K562 (cell line): ENCODE results near the gene PDIA5. TPM values are rescaled to one million over a fixed set of nuclear protein-coding genes. Genes with fewer than 3 reads are reported as not detected.

Experiments
- ATAC-seq: fragments of 200-7000 bp; cut with Tn5 transposase; 3 replicates; pipeline ENCODE4 v1.9.1; 2020; ENCODE audit warnings: moderate library complexity
- BruUV-seq: library from RNA; stranded (reverse); fragments of 400-500 nt; replicated peaks from 2 replicates; lab custom pipeline; 2021; lab: Mats Ljungman, UMichigan
- CTCF ChIA-PET: fragments of 300-600 bp; formaldehyde crosslinking; extraction: SDS; loops from one replicate; lab custom pipeline; 2021; ENCODE audit warnings: low intra/inter-chr PET ratio; lab: Yijun Ruan, JAX
- POLR2A ChIA-PET: fragments of 300-600, 350-650 bp; sonication (Branson Sonifier 250); formaldehyde crosslinking; extraction: SDS; loops from one replicate; lab custom pipeline; 2021; ENCODE audit warnings: antibody characterized with exemption, inconsistent platforms; lab: Yijun Ruan, JAX
- DNase-seq, 4 experiments: peaks; one replicate each; pipeline versions ENCODE4 v3.0.0 to v3.0.0-alpha.2; 2011 to 2018; ENCODE audit warnings: low spot score in 3 of 4, mixed read lengths in 3 of 4; ENCODE audit errors: extremely low read depth in 1 of 4
- FAIRE-seq: peaks from 2 replicates; lab custom pipeline; 2011; peaks lifted over from hg19 to GRCh38; lab: Jason Lieb, UNC
- H2AFZ ChIP-seq: 2 replicates; pipeline ENCODE4 v1.6.0; 2011; ENCODE audit warnings: low read depth, low read length, control low read depth, inconsistent platforms
- H3K27ac ChIP-seq: fragments of 200-600 bp; 3 replicates; pipeline ENCODE4 v1.8.0; 2011; ENCODE audit warnings: low read depth, mild to moderate bottlenecking, control low read depth, inconsistent platforms, low read length, moderate library complexity, mixed read lengths; ENCODE audit errors: extremely low read depth
- H3K27me3 ChIP-seq, 2 experiments: fragments of 300-600 bp in 1 of 2; 2 replicates in 1 of 2; 3 replicates in 1 of 2; pipeline versions ENCODE4 v1.6.0 to v1.8.0; 2011; ENCODE audit warnings: inconsistent platforms in 2 of 2, low read length in 2 of 2, mild to moderate bottlenecking in 1 of 2, mixed read lengths in 1 of 2, moderate library complexity in 1 of 2; ENCODE audit not compliant: control insufficient read depth in 2 of 2, insufficient read depth in 2 of 2
- H3K36me3 ChIP-seq: fragments of 300-600 bp; 3 replicates; pipeline ENCODE4 v1.8.0; 2011; ENCODE audit warnings: mild to moderate bottlenecking, low read length, inconsistent platforms; ENCODE audit not compliant: control insufficient read depth, insufficient read depth
- H3K4me1 ChIP-seq, 2 experiments: fragments of 200-600 bp in 1 of 2; replicated peaks in 1 of 2; 2 replicates in 1 of 2; 3 replicates in 1 of 2; pipeline versions ENCODE4 v1.5.1 to v1.8.0; 2011; ENCODE audit warnings: inconsistent platforms in 2 of 2, low read length in 2 of 2, mild to moderate bottlenecking in 1 of 2, mixed read lengths in 1 of 2, moderate library complexity in 1 of 2; ENCODE audit not compliant: control insufficient read depth in 2 of 2, insufficient read depth in 2 of 2
- H3K4me2 ChIP-seq: 2 replicates; pipeline ENCODE4 v1.6.1; 2011; ENCODE audit warnings: low read length, control low read depth, inconsistent platforms, mixed read lengths; ENCODE audit not compliant: insufficient read depth
- H3K4me3 ChIP-seq: fragments of 200-600 bp; sonication (generic), shearing (Covaris generic); 2 replicates; pipeline ENCODE4 v1.5.1; 2016; ENCODE audit warnings: control low read depth, inconsistent platforms
- H3K79me2 ChIP-seq: fragments of 200-600 bp; 3 replicates; pipeline ENCODE4 v1.8.0; 2011; ENCODE audit warnings: low read length, inconsistent platforms; ENCODE audit not compliant: control insufficient read depth, insufficient read depth
- H3K9ac ChIP-seq, 2 experiments: 2 replicates each; pipeline versions ENCODE4 v1.6.0 to v1.6.1; 2011; ENCODE audit warnings: low read depth in 2 of 2, low read length in 2 of 2, control low read depth in 1 of 2, inconsistent platforms in 1 of 2, mild to moderate bottlenecking in 1 of 2, mixed read lengths in 1 of 2; ENCODE audit not compliant: insufficient read depth in 1 of 2
- H3K9me1 ChIP-seq: one replicate; pipeline ENCODE4 v1.6.0; 2011; ENCODE audit warnings: inconsistent platforms, mild to moderate bottlenecking, low read length, moderate library complexity; ENCODE audit not compliant: control insufficient read depth, insufficient read depth
- H3K9me3 ChIP-seq: replicated peaks from 2 replicates; pipeline ENCODE4 v1.5.1; 2011; ENCODE audit warnings: low read depth, low read length, inconsistent platforms; ENCODE audit not compliant: control insufficient read depth, insufficient read depth
- H4K20me1 ChIP-seq: replicated peaks from 2 replicates; pipeline ENCODE4 v1.6.1; 2011; ENCODE audit warnings: low read length, inconsistent platforms, mixed read lengths; ENCODE audit not compliant: control insufficient read depth, insufficient read depth
- BDP1 ChIP-seq: IDR thresholded peaks from 3 replicates; pipeline ENCODE4 v1.6.1; 2011; ENCODE audit not compliant: insufficient read length, insufficient read depth
- TFE3 ChIP-seq: fragments of 450-650 bp; formaldehyde crosslinking; IDR thresholded peaks from 2 replicates; pipeline ENCODE4 v1.4.0; 2020; ENCODE audit warnings: mild to moderate bottlenecking, mixed read lengths
- whole genome bisulfite sequencing: fragments of 100-300 bp; shearing (Covaris generic); methylation state at CpG from one replicate; pipeline ENCODE4 v1.1.6; 2016; ENCODE audit warnings: low coverage, mixed read lengths; ENCODE audit not compliant: insufficient coverage; ENCODE audit errors: missing lambda C conversion rate; 5-methylcytosine and 5-hydroxymethylcytosine counted together
- in situ Hi-C: fragments of 300-500 bp; cut with MboI; formaldehyde crosslinking; loops from 4 replicates; pipeline ENCODE4 v1.15.0; 2018; ENCODE audit warnings: inconsistent platforms, mixed read lengths
- intact Hi-C: fragments of 100-400 bp; cut with micrococcal nuclease; formaldehyde crosslinking; loops from 2 replicates; pipeline ENCODE4 v1.14.2; 2022
- polyA plus RNA-seq, 8 experiments: library from polyadenylated mRNA; depleted of rRNA in 4 of 8; stranded (reverse) in 5 of 8; unstranded in 3 of 8; fragments of >200 nt; fragmentation: Nextera tagmentation in 2 of 8; fragmentation: Illumina TruSeq in 1 of 8; extraction: Ambion mirVana in 2 of 8; extraction: Trizol in 1 of 8; gene quantifications; 2 replicates each; pipeline versions ENCODE4 v1.2.1 to v1.2.3, GENCODE V29; 2011 to 2014; ENCODE audit warnings: inconsistent platforms in 1 of 8, missing spikeins in 1 of 8
- total RNA-seq, 7 experiments: library from RNA; depleted of rRNA in 6 of 7; stranded (reverse); fragments of >200 nt in 6 of 7; fragmentation: Illumina TruSeq in 2 of 7; extraction: Trizol in 2 of 7; gene quantifications; 2 replicates each; pipeline versions ENCODE4 v1.2.1 to v1.2.3, GENCODE V29; 2011 to 2021; ENCODE audit warnings: low replicate concordance in 1 of 7

PDIA5 gene
- total and polyA plus RNA-seq, 9 of the 15 experiments (the other 6 are each of a cell fraction or from before 2014, with no cell fraction given), result 3.4 to 31.8 (median 19.6) TPM

GRCh38 chr3:123122525-123123315 lies 55.9 kb downstream of the PDIA5 start:
- H4K20me1 ChIP-seq, result no peaks in the 10 kb centered on the region; the same call in 1 of the 2 replicates
- BruUV-seq, result no TSS peak
- in situ Hi-C loops, result no loop called here

More at GRCh38 chr3:123122525-123123315, 55.9 kb downstream of the PDIA5 start:
- H3K9me3 ChIP-seq, result no peaks in the 10 kb centered on the region
- intact Hi-C loops, result no loop called here
- H3K9ac ChIP-seq, result no peak overlapping the region
- no peaks in the 10 kb centered on the region for H3K27me3 ChIP-seq
- H3K79me2 ChIP-seq, result no peaks in the 10 kb centered on the region
- 72% methylated on average over 5 of the region's 8 CpGs for WGBS
- POLR2A ChIA-PET, result interaction anchor here (0.7 to 1.2 kb wide), 2 partner anchors 11 to 25 kb away, joined by 4 to 6 read pairs; no protein-coding TSS in a partner anchor
- TF ChIP-seq TFE3 (CRISPR knock-in tag), result peak; percentile 63
- no peak for TF ChIP-seq BDP1
- H3K4me2 ChIP-seq, result no peak overlapping the region
- FAIRE-seq (no peak), DNase-seq (no peak), ATAC-seq (no peak)
- H3K36me3 ChIP-seq, result peaks cover 88% of the 10 kb centered on the region
- no peaks in the 10 kb centered on the region; a peak in 1 of 5 replicates for H3K4me1 ChIP-seq
- peaks cover 2% of the 10 kb centered on the region for H3K9me1 ChIP-seq
- CTCF ChIA-PET, result no interaction called here
- no peak overlapping the region for H2AFZ ChIP-seq
- no peak overlapping the region for H3K4me3 ChIP-seq
- H3K27ac ChIP-seq, result no peak overlapping the region
